Body of pancreas (tissue), 4 donors: ENCODE measurements around the gene BORCS6.

ENCODE experiments used
- POLR2A ChIP-seq, 3 donors: fragments of 450-650 bp; IDR thresholded peaks; one replicate each; pipeline ENCODE4 v1.6.1; 2016; ENCODE audit warnings: antibody characterized with exemption in 3 of 3, mild to moderate bottlenecking in 2 of 3
- TF ChIP-seq, protein P1 (sequence below), 7 experiments: fragments of 450-650 bp in 4 of 7; fragments of 200-600 bp in 3 of 7; sonication (generic) in 3 of 7; IDR thresholded peaks; one replicate each; pipeline ENCODE4 v1.5.1; 2016 to 2019; ENCODE audit warnings: antibody characterized with exemption in 7 of 7

DNA sequence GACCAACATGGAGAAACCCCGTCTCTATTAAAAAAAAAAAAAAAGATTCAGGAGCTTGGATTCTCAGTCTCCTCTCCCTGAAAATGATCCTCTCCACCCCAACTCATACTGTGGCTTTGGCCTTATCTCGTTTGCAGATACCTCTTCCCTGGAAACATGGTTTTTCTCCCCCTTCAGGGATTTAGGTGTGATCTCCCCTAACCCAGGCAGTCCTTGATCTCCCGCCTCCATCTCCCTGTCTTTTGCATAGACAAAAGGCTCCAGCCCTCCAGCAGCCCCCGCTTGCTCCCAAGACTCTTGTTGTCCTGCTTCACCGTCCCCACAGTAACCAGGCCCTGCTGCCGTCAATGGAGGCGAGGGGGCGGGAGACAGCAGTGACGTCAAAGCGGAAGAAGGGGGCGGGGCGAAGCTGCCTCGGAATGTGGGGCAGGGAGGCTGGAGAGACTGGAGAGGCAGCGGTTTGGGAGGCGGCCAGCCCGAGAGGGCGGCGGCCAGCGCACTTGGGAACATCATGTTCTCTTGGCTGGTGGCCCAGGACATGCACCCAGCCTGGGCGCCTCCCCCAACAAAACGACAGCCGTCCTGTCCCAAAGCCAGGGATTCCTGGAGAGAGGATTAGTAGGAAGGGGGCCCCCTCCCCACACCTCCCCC lies 35.9 kb downstream of the BORCS6 start:
- TF ChIP-seq, protein P1, sequence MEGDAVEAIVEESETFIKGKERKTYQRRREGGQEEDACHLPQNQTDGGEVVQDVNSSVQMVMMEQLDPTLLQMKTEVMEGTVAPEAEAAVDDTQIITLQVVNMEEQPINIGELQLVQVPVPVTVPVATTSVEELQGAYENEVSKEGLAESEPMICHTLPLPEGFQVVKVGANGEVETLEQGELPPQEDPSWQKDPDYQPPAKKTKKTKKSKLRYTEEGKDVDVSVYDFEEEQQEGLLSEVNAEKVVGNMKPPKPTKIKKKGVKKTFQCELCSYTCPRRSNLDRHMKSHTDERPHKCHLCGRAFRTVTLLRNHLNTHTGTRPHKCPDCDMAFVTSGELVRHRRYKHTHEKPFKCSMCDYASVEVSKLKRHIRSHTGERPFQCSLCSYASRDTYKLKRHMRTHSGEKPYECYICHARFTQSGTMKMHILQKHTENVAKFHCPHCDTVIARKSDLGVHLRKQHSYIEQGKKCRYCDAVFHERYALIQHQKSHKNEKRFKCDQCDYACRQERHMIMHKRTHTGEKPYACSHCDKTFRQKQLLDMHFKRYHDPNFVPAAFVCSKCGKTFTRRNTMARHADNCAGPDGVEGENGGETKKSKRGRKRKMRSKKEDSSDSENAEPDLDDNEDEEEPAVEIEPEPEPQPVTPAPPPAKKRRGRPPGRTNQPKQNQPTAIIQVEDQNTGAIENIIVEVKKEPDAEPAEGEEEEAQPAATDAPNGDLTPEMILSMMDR (IDR thresholded peaks at IDR 0.05): peak in 1 of 7 experiments; percentile 12
- peak in 1 of 3 donors; percentile 90 for TF ChIP-seq POLR2A (IDR thresholded peaks at IDR 0.05)
